Panc1 (cell line): Measurements from ENCODE around the gene FBLN2.

Experiments
- CTCF ChIP-seq: fragments of 450-650 bp; IDR thresholded peaks from 2 replicates; pipeline ENCODE4 v1.5.1; 2017; ENCODE audit warnings: mild to moderate bottlenecking
- SIN3A ChIP-seq: IDR thresholded peaks from 2 replicates; pipeline ENCODE4 v1.6.1; 2012; ENCODE audit warnings: low read depth, mild to moderate bottlenecking, low read length, moderate library complexity, borderline replicate concordance; ENCODE audit not compliant: insufficient read depth

- no peak for TF ChIP-seq CTCF
- no peak for TF ChIP-seq SIN3A
Observed at GRCh38 chr3:13572926-13573623, 24.1 kb downstream of the FBLN2 start.
